WERI-Rb-1 (cell line): ENCODE data around the gene ELF5.

Experiments used
- DNase-seq: peaks from one replicate; pipeline ENCODE4 v3.0.0-alpha.2; 2020
- H3K27ac ChIP-seq: fragments of 250-450 bp; sonication (Bioruptor Pico); 2 replicates; pipeline ENCODE4 v1.5.1; 2020; ENCODE audit warnings: mild to moderate bottlenecking, moderate library complexity
- H3K27me3 ChIP-seq: fragments of 250-450 bp; sonication (Bioruptor Pico); 2 replicates; pipeline ENCODE4 v1.5.1; 2021; ENCODE audit warnings: mild to moderate bottlenecking, low read depth, moderate library complexity; ENCODE audit not compliant: insufficient read depth, severe bottlenecking
- H3K36me3 ChIP-seq: fragments of 250-450 bp; sonication (Bioruptor Pico); 2 replicates; pipeline ENCODE4 v1.5.1; 2020; ENCODE audit warnings: mild to moderate bottlenecking, moderate library complexity
- H3K4me3 ChIP-seq: 2 replicates; pipeline ENCODE4 v1.5.1; 2011; ENCODE audit warnings: low read depth, mild to moderate bottlenecking, control low read depth, low read length
- H3K9me3 ChIP-seq: fragments of 250-450 bp; sonication (Bioruptor Pico); 2 replicates; pipeline ENCODE4 v1.5.1; 2021; ENCODE audit warnings: mild to moderate bottlenecking, moderate library complexity; ENCODE audit not compliant: severe bottlenecking
- CTCF ChIP-seq: IDR thresholded peaks from 2 replicates; pipeline ENCODE4 v1.5.1; 2011; ENCODE audit warnings: low read depth, mild to moderate bottlenecking, control low read depth, inconsistent platforms, low read length

ELF5 gene

GRCh38 chr11:34441814-34442213 lies 71.8 kb downstream of the ELF5 start:
- DNase-seq = no peak
- TF ChIP-seq CTCF = no peak
- no peak overlapping the region for H3K4me3 ChIP-seq
- H3K9me3 ChIP-seq = no peaks in the 10 kb centered on the region
- no peaks in the 10 kb centered on the region; the same call in none of the 2 replicates for H3K36me3 ChIP-seq
- no peaks in the 10 kb centered on the region for H3K27me3 ChIP-seq
- no peak overlapping the region for H3K27ac ChIP-seq

GRCh38 chr11:34439610-34440198 lies 73.9 kb downstream of the ELF5 start:
- no peaks in the 10 kb centered on the region; the same call in none of the 2 replicates for H3K36me3 ChIP-seq
- no peaks in the 10 kb centered on the region for H3K27me3 ChIP-seq
- TF ChIP-seq CTCF = no peak
- H3K27ac ChIP-seq = peak overlapping the region; percentile 82; the same call in 1 of the 2 replicates
- peak overlapping the region; percentile 59 for H3K4me3 ChIP-seq
- no peak for DNase-seq
- no peaks in the 10 kb centered on the region for H3K9me3 ChIP-seq

GRCh38 chr11:34438529-34439507 lies 74.8 kb downstream of the ELF5 start, which contains the start of gene CAT:
Gene CAT (plus strand): TSS chr11:34438934. CDS start chr11:34439014, 80 bp downstream.
- DNase-seq = peak; percentile 98
- H3K9me3 ChIP-seq = no peaks in the 10 kb centered on the region
- peak within 1 kb of the TSS; percentile 82 for H3K27ac ChIP-seq
- TF ChIP-seq CTCF = no peak
- H3K4me3 ChIP-seq = peak within 1 kb of the TSS; percentile 59
- no peaks in the 10 kb centered on the region for H3K27me3 ChIP-seq
- H3K36me3 ChIP-seq = no peaks in the 10 kb centered on the region; the same call in none of the 2 replicates

GRCh38 chr11:34437224-34438125 lies 76.1 kb downstream of the ELF5 start:
- DNase-seq = no peak
- Histone ChIP-seq H3K27me3 (no peaks in the 10 kb centered on the region), H3K36me3 (no peaks in the 10 kb centered on the region; the same call in none of the 2 replicates), H3K27ac (no peak overlapping the region), H3K4me3 (no peak overlapping the region), H3K9me3 (no peaks in the 10 kb centered on the region)
- TF ChIP-seq CTCF = no peak

GRCh38 chr11:34433899-34434298 lies 79.7 kb downstream of the ELF5 start:
- DNase-seq = peak; percentile 21
- Histone ChIP-seq H3K27me3 (no peaks in the 10 kb centered on the region), H3K4me3 (no peak overlapping the region), H3K27ac (no peak overlapping the region; the same call in 1 of the 2 replicates), H3K36me3 (no peaks in the 10 kb centered on the region; the same call in 1 of the 2 replicates), H3K9me3 (no peaks in the 10 kb centered on the region)
- no peak for TF ChIP-seq CTCF
